Osteocyte (in vitro differentiated cells): Measurements from ENCODE around the gene LCN2. TPM values are rescaled to one million over a fixed set of nuclear protein-coding genes. Genes with fewer than 3 reads are reported as not detected.
A peak's percentile ranks its signal among the peaks of the same experiment; 100 is the strongest.

Source experiments
- DNase-seq: peaks from one replicate; pipeline ENCODE4 v3.0.0; 2021; ENCODE audit warnings: mixed read lengths; ENCODE audit not compliant: unreplicated experiment; ENCODE audit errors: extremely low spot score
- H3K27ac Mint-ChIP-seq: one replicate; pipeline ENCODE4 v1.8.0; 2021; ENCODE audit warnings: mild to moderate bottlenecking, mixed read lengths; ENCODE audit not compliant: unreplicated experiment
- H3K27me3 Mint-ChIP-seq: one replicate; pipeline ENCODE4 v1.8.0; 2021; ENCODE audit warnings: mixed read lengths; ENCODE audit not compliant: unreplicated experiment
- H3K36me3 Mint-ChIP-seq: one replicate; pipeline ENCODE4 v1.8.0; 2021; ENCODE audit warnings: mixed read lengths; ENCODE audit not compliant: unreplicated experiment
- H3K4me1 Mint-ChIP-seq: one replicate; pipeline ENCODE4 v1.8.0; 2021; ENCODE audit warnings: mixed read lengths; ENCODE audit not compliant: unreplicated experiment
- H3K4me3 Mint-ChIP-seq: one replicate; pipeline ENCODE4 v1.8.0; 2021; ENCODE audit warnings: mild to moderate bottlenecking, moderate library complexity, mixed read lengths; ENCODE audit not compliant: unreplicated experiment
- H3K9me3 Mint-ChIP-seq: one replicate; pipeline ENCODE4 v1.8.0; 2021; ENCODE audit warnings: mixed read lengths; ENCODE audit not compliant: unreplicated experiment
- total RNA-seq: library from RNA; stranded (reverse); gene quantifications from 2 replicates; pipeline ENCODE4 v1.2.1, GENCODE V29; 2021
- TF ChIP-seq, protein P1 (sequence below): fragments of 200-600 bp; sonication (generic); IDR thresholded peaks from 2 replicates; pipeline ENCODE4 v1.5.0; 2021; ENCODE audit warnings: antibody characterized with exemption, mild to moderate bottlenecking, moderate library complexity

LCN2 gene
- total RNA-seq, 1 donor from 2014 or later = not detected

DNA sequence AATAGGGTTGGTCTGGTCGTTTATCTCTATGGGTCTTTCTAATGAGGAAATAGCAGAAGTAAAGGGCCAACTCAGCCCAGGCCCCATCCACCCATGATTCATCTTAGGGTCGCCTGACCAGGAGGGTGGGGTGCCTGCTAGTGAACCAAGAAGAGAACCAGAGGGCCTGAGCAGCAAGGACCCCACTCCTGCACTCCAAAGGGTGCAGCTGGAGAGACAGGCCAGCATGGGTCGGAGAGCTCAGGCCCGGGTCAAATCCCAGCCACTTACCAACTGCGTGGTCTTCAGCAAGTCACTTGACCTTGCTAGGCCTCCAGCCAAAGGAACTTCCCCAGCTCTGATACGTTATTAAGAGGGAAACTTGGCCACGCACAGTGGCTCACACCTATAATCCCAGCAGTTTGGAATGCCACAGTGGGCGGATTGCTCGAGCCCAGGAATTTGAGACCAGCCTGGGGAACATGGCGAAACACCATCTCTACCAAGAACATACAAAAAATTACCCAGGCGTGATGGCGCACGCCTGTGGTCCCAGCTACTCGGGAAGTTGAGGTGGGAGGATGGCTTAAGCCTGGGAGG is 15.1 kb downstream of the LCN2 start:
- Mint-ChIP-seq H3K9me3 (no peaks in the 10 kb centered on the region), H3K27me3 (no peaks in the 10 kb centered on the region), H3K4me3 (no peak overlapping the region), H3K36me3 (peaks cover 28% of the 10 kb centered on the region), H3K4me1 (peaks cover 12% of the 10 kb centered on the region), H3K27ac (no peak overlapping the region)
- TF ChIP-seq, protein P1, sequence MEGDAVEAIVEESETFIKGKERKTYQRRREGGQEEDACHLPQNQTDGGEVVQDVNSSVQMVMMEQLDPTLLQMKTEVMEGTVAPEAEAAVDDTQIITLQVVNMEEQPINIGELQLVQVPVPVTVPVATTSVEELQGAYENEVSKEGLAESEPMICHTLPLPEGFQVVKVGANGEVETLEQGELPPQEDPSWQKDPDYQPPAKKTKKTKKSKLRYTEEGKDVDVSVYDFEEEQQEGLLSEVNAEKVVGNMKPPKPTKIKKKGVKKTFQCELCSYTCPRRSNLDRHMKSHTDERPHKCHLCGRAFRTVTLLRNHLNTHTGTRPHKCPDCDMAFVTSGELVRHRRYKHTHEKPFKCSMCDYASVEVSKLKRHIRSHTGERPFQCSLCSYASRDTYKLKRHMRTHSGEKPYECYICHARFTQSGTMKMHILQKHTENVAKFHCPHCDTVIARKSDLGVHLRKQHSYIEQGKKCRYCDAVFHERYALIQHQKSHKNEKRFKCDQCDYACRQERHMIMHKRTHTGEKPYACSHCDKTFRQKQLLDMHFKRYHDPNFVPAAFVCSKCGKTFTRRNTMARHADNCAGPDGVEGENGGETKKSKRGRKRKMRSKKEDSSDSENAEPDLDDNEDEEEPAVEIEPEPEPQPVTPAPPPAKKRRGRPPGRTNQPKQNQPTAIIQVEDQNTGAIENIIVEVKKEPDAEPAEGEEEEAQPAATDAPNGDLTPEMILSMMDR = no peak
- no peak for DNase-seq

GRCh38 chr9:128166169-128166568 is 16.9 kb downstream of the LCN2 start:
- Mint-ChIP-seq H3K4me3 (no peak overlapping the region), H3K27ac (no peak overlapping the region), H3K27me3 (no peaks in the 10 kb centered on the region), H3K36me3 (peaks cover 35% of the 10 kb centered on the region), H3K4me1 (peaks cover 8% of the 10 kb centered on the region), H3K9me3 (no peaks in the 10 kb centered on the region)
- DNase-seq = no peak
- TF ChIP-seq, protein P1 = no peak

DNA sequence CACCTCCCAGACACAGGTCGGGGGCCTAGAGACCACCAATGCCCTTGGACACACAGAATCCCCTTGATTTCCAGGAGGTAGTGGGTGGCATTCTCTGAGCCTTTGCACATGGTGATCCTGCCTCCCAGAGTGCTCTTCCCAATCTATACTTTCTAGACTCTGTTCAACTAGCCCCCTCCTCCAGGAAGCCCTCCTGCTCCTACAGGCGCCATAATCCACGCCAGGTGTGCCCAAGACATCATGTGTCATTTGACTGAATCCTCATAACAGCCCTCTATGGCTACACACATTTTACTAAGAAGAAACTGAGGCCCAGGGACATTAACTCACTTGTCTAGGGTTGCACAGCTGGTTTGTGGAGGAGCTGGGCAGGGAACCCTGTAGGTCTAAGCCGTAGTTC is 18.0 kb downstream of the LCN2 start:
- TF ChIP-seq, protein P1 = no peak
- Mint-ChIP-seq H3K36me3 (peaks cover 35% of the 10 kb centered on the region), H3K27me3 (no peaks in the 10 kb centered on the region), H3K4me3 (no peak overlapping the region), H3K9me3 (no peaks in the 10 kb centered on the region), H3K4me1 (peaks cover 1% of the 10 kb centered on the region), H3K27ac (peak overlapping the region; percentile 2)
- no peak for DNase-seq

DNA sequence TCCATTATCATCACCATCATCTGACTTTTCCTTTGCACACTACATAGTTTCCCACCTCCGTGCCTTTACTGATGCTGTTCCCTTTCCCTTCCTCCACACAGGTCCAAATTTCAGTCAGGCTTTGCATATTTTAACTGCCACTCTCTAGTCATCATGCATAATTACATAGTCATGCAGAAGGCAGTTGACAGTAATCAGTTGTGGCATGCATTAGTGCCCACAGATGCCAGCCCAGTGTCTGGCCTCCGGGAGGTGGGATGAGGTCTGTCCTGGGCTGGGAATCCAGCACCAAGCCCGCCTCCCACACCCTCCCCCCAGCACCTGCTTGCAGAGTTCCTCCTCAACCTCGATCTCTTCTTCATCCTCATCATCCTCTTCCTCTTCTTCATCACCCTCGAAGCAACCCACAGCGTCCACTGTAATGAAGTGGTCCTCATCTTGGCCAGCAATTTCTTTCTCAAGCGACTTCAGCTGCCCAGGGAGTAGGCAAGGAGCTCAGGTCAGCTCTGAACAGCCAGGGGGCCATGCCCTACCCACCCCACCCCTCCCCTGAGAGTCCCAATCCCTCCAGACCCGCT is 19.6 kb downstream of the LCN2 start:
- no peak for DNase-seq
- TF ChIP-seq, protein P1 = no peak
- Mint-ChIP-seq H3K4me3 (no peak overlapping the region), H3K27me3 (no peaks in the 10 kb centered on the region), H3K4me1 (no peaks in the 10 kb centered on the region), H3K36me3 (peaks cover 29% of the 10 kb centered on the region), H3K9me3 (no peaks in the 10 kb centered on the region), H3K27ac (no peak overlapping the region)

GRCh38 chr9:128169492-128169891 is 20.2 kb downstream of the LCN2 start:
- no peak overlapping the region for H3K4me3 Mint-ChIP-seq
- H3K36me3 Mint-ChIP-seq = peaks cover 26% of the 10 kb centered on the region
- H3K27ac Mint-ChIP-seq = no peak overlapping the region
- H3K4me1 Mint-ChIP-seq = no peaks in the 10 kb centered on the region
- DNase-seq = no peak
- TF ChIP-seq, protein P1 = no peak
- no peaks in the 10 kb centered on the region for H3K27me3 Mint-ChIP-seq
- no peaks in the 10 kb centered on the region for H3K9me3 Mint-ChIP-seq
